ENCODE data around the gene STK38L. TPM values are rescaled to one million over a fixed set of nuclear protein-coding genes. Genes with fewer than 3 reads are reported as not detected.

STK38L gene
- total RNA-seq: 24.9 and 85.1 TPM in 2 replicates

DNA sequence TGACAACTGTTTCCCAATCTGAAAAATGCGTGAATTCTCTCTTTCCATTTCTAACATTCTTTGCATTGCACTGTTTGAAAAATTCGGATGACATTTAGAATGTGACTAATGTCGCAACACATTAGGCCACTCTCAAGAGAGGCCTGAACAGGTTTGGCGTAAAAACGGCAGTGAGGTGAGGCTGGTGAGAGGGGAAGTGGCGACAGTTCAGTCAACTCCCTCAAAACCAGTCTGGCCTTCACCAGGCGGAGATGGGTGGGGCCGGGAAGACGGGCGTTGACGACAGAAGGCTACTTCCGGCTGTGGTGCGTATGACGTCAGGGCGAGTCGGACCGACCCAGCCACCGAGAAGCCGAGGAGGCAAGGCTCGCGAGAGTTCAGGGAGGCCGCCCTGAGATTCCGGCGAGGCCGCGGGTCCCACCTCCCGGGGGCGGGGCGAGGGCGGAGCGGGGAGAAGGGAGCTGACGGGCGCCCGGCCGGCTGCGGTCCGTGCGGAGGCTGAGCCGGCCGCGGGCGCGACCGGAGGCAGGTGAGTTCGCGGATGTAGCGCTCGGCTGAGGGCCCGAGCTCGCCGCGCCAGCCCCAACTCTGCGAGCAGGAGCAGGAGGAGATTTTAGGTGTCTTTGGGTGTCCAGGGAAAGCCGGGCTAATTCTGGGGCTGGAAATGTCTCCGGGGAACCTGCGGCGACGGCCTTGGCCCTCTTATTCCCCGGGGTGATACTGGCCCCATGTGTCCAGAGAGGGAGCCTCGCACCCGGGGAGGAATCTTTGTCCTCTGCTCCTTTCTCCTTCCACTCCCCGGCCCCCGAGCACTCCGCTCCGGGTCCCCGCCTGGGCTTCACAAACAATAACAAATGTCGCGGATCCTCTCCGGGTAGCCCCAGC lies at the start of gene STK38L:
Gene STK38L, plus strand, starts transcription at position 483 of the 885 bp plus-strand sequence. CDS start 53,435 bp downstream, outside the sequence.

DNA sequence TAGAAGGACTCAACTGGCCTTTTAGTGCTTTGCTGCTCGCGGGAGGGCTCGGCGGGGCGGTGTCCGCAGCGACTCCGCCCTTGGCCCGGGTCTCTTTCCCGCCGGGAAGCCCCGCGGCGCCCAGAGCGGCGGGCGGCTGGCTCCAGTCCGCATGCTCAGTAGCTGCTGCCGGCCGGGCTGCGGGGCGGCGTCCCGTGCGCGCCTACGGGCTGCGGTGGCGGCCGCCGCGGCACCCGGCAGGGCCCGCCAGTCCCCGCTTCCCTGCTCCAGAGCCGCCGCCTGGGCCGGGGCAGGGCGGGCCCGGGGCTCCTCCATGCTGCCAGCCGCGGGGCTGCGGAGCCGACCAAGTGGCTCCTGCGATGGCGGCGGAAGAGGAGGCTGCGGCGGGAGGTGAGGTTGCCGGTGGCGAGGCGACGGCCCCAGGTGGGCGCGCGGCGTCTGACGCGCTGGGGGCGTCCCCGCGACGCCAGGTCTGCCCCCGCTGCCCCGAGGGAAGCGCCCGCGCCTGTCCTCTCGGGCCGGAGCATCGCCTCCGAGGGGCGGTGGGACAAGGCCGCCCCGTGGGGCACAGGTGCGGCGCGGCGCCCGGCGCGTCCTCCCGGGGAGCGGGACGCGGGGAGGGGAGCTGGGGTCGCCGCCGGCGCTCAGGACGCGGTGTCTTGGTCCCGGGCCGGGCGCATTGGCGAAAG lies 88.8 kb downstream of the STK38L start, which contains the start of gene BMAL2:
Gene BMAL2, plus strand, starts transcription at position 123 of the 689 bp plus-strand sequence. Its CDS starts 237 bp downstream, at position 360.

Other genes starting within 250 kb of the STK38L start
- 314 and 413 TPM in 2 replicates for gene TM7SF3, start 229.9 kb upstream of the STK38L start, total RNA-seq
- gene MED21, start 221.7 kb upstream of the STK38L start, total RNA-seq: 42.9 and 69.5 TPM in 2 replicates
- gene C12orf71, start 161.7 kb upstream of the STK38L start, total RNA-seq: not detected in 2 replicates
- gene BMAL2, start 88.5 kb downstream of the STK38L start, total RNA-seq: 96.4 and 127 TPM in 2 replicates
- gene SMCO2, start 202.4 kb downstream of the STK38L start, total RNA-seq: 0.43 and 0.48 TPM in 2 replicates